GM15510 (cell line): Measurements from ENCODE around the gene CXCL17.

Source experiments
- POLR2A ChIP-seq: IDR thresholded peaks from 3 replicates; pipeline ENCODE4 v1.6.1; 2011; ENCODE audit warnings: borderline replicate concordance; ENCODE audit not compliant: insufficient read length; ENCODE audit errors: extremely low read depth

Gene CXCL17

DNA sequence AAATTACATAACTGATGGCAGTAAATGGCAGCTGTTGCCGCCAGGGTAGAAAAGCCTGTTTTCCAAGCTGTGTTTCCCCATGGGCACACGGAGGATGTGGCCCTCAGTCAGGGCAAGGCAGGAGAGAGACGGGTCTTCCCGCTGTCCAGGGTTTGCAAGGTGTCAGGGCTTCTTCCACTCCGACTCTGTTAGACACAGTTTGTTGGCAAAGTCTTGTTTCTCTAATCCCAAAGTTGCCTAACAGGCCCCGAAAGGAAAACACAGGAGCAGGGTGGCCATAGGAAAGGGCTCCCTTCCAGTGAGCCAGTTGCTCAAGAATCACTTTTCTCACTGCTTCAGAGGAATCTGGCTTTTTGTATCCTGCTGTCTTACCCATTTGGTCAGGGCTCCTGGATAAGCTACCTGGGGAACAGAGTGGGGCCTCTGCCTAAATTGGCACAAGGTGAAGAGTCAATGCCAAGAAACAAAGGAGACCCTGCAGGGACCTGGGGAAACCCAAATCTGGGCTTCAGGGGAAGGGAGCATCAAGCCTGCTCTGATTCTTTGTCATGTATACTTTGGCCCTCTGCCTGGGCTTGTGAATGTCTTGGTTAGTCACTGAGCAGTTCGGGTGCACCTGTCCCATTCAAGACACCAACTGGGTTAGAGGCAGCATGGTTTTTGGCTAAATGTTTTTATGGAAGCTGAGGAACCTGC, 29.0 kb upstream of the CXCL17 start:
- TF ChIP-seq POLR2A = no peak

DNA sequence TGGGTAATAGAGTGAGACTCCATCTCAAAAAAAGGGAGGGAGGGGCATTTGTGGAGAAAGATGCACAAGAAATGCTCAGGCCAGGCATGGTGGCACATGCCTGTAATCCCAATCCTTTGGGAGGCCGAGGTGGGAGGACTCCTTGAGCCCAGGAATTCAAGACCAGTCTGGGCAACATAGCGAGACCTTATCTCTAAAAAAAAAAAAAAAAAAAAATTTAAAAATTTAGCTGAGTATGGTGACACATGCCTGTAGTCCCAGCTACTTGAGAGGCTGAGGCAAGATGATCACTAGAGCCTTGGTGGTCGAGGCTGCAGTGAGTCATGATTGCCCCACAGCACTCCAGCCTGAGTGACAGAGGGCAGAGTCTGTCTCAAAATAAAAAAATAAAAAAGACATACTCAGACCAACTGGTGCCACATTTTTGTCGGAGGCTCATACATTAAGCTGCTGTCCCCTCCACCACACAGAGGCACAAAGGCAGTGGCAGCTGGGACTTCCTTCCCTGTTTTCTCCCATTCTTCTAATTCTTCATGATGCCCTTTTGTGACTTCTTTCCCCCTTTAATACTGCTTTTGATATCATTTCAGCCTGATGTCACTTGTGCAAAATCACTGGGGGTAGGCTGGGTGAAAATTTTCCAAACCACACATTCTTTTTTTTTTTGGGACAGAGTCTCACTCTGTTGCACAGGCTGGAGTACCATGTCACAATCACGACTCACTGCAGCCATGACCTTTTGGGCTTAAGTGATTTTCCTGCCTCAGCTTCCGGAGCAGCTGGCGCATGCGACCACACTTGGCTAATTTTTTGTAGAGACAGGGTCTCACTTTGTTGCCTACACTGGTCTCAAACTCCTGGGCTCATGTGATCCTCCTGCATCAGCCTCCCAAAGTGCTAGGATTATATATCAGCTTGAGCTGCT, 26.8 kb upstream of the CXCL17 start:
- no peak for TF ChIP-seq POLR2A

DNA sequence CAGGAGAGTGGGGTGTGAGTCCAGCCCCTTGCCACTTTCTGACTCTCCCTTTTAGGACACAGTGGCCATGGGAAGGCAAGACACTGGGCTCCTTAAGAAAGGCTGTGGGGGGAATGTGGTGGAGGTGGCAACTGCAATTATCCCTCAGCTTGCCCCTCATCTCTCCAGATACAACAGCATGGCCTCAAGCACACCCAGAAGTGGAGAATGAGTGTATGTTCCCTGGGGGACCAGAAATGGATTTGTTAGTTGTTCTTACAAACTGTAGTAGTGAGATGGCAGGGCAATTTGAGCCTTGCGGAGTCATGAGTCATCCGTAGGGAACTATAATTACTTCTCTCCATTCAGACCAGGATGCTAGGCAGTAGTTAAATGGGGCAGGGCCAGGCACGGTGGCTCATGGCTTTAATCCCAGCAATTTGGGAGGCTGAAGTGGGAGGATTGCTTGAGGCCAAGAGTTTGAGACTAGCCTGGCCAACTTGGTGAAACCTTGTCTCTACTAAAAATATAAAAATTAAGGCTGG, 25.6 kb upstream of the CXCL17 start:
- no peak for TF ChIP-seq POLR2A

DNA sequence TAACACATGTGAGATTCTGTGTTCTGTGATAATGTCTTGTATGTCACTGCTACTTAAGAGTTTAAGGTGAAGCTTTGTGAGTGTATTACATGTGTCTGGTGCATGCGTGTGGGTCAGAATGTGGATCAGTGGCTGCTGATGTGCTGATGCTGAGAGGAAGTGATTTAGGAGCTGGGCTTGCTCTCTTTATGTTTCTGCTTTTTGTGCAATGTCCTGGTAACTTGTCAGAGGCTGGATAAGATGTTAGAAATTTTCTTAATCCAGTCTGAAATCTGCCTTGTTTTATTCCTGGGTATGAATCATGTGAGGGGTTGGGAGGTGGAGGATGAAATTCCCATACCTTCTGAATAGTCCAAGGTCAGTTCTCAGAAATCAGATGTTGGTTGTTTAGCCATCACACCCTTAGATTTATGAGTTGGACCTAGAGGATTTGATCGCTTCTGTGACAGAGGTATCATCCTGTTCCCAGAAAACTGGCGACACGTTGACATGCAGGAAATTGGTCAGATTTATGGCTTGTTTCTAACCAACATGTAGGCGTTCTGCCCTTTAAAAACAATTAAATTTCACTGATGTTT, 24.5 kb upstream of the CXCL17 start:
- TF ChIP-seq POLR2A = no peak

DNA sequence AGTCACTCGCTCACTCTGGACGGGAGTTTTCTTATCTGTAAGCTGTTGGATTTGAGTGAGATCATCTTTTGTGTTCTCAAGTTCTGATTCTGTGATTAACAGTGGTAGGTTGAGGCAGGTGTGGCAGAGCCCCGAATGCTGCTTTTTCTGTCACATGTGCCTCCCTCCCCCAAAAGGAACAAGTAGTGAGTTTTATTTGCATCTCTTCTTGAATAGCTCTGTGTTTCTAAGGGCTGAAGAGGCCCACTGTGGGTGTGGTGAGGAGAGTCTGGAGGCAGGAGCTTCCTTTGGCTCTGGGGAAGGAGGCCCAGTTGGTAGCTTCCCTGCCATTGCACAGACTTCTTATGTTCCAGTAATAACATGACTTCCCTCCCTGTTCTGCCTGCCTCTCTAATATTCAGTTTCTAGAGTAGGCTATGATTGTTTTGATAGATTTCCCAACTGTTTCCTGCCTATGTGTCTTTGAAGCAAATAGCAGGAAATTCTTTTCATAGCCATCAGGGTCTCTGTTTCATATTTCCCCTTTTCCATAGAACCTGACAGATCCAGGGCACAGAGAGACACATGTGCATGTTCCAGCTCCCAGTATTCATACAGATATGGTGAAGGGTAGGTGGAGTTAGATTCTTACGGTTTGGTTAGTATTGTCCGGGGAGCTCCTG, 23.9 kb upstream of the CXCL17 start:
- TF ChIP-seq POLR2A = no peak

DNA sequence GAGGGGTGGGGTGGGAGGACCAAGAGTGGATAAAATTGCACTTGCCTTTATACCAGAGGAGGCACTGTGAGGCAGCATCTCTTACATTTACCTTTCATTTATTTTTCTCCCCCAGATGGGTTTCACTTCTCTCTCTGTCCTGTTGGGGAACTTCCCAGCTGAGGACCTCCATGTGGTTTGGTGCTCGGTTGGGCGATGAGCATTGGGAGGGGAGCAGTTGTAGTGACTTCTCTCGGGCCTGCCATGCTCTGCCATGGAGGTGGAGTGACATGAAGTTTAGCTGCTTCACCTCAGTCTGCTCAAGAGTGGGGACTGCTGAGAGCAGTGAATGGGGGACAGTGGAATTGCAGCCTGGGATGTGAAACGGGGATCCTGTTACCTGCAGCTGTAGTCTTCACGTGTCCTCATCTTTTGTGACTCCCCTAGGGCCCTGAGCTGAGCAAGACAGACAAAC, 23.1 kb upstream of the CXCL17 start:
- TF ChIP-seq POLR2A = no peak

GRCh38 chr19:42461700-42462324, 19.1 kb upstream of the CXCL17 start:
- TF ChIP-seq POLR2A = no peak

DNA sequence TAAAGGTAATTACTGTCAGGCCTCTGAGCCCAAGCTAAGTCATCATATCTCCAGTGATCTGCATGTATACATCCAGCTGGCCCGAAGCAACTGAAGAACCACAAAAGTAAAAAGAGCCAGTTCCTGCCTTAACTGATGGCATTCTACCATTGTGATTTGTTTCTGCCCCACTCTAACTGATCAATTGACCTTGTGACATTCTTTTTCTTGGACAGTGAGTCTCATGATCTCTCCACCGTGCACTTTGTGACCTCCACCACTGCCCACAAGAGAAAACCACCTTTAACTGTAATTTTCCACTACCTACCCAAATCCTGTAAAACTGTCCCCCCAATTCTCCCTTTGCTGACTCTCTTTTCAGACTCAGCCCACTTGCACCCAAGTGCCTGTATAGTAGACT, 17.2 kb upstream of the CXCL17 start:
- TF ChIP-seq POLR2A = no peak

DNA sequence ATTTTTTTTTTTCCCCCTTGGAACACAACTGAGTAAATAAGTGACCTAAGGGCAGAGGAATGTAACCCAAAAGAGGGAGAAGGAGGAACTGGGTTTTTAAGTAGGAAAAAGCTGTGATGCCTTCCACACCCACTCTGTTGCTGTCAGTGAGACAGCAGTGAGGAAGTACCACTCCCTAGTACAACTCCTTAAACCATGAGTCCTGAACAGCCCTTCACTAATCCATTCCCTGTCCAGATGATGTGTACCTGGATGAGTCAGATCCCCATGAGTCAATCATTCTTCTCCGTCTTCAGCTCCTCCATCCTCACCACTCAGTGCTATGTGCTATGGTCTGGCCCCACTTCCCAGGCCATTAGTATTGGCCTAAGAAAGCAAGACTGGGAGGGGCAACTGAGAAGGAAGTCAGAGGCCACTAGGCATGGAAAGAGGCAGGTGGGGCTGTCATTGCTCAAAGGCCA, 12.9 kb upstream of the CXCL17 start:
- no peak for TF ChIP-seq POLR2A

DNA sequence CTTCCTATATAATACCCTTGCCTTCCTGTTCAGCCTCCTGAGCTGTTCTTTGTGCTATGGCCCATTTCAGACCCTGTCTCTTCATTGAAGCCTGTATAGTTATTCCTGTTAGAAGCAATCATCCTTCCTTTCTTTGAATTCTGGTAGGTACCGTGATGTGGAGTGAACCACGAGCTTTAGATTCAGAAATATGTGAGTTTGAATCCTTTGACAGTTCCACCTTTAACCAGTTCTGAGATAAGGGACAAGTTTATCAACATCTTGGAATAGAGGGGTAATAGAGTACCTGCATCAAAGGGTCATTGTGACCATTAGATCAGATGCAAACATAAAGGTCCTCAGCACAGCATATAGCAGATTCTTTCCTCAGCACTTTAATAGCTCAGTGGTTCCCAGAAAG, 12.3 kb upstream of the CXCL17 start:
- no peak for TF ChIP-seq POLR2A

DNA sequence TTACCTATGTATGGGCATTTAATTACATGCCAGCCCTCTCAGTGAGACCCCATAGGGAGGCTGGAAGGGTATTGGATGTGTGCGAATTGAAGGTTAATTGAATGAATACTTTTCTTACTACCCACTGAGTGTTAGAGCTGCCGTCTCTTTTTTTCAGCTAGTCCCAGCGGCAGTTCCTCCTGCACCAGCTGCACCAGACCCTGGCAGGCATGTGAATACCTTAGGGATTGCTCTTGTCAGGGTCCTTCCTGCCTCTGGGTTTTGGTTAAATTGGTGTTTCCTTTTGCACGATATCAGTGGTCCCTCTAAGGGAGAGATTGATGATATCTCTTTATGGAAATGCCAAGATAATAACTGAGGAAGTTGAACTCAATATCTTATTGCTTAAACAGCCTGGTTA, 9.8 kb upstream of the CXCL17 start:
- no peak for TF ChIP-seq POLR2A

GRCh38 chr19:42450314-42450934, 7.7 kb upstream of the CXCL17 start:
- TF ChIP-seq POLR2A = no peak

DNA sequence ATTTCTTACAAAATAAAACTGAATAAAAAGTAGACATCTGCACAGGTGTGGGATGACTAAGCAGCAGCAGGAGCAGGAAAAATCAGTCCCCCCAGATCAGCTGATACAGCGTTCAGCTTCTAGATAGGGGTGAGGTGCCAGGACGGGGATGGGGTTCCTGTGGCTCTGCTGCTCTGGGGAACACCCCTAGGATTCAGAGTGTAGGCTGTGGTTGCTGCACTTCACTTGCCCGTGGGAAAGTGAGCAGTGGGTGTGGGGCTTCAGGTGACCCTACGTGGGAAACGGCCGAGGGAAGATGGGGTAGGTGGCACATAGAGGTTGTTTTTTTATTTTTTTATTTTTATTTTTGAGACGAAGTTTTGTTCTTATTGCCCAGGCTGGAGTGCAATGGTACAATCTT, 3.2 kb upstream of the CXCL17 start:
- no peak for TF ChIP-seq POLR2A

DNA sequence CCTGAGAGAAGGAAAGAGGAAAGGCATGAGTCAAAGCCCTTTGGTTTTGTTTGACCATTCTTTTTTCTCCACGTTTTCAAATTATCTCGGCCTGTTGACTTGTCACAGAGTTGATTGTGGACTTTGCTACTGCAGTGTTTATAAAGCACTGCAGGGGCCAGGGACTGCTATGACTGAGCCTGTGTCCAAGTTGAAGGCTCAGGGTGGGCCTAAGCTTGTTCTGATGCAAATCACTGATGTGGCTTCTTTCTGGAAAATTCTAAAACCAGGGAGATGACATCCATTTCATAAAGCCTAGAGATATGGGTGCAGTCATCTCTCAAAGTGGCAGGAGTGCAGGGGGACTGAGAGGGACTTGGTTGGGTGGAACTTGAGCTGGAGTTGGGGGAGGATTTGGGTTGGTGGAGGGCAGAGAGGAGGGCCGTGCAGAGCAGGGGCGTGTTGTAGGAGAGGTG, 1.2 kb upstream of the CXCL17 start:
- no peak for TF ChIP-seq POLR2A

GRCh38 chr19:42441049-42441445, 1.7 kb downstream of the CXCL17 start:
- TF ChIP-seq POLR2A = no peak
